H1 (cell line): ENCODE data around the gene GALNTL6. TPM values are rescaled to one million over a fixed set of nuclear protein-coding genes. Genes with fewer than 3 reads are reported as not detected.
"Not testable (repeated sequence)": the region's sequence is repeated elsewhere in the genome, so short reads cannot be mapped to it uniquely, and the experiment has no call there.

Source experiments
- CTCF ChIA-PET: fragments of 300-600 bp; sonication (Branson Sonifier 250); formaldehyde crosslinking; loops from one replicate; lab custom pipeline; 2021; ENCODE audit not compliant: partially characterized antibody; lab: Charles Lee
- POLR2A ChIA-PET: fragments of 300-600 bp; sonication (Branson Sonifier 250); formaldehyde crosslinking; loops from one replicate; lab custom pipeline; 2021; ENCODE audit warnings: inconsistent platforms; ENCODE audit not compliant: partially characterized antibody; lab: Charles Lee
- DNase-seq, 2 experiments: peaks; one replicate each; pipeline versions ENCODE4 v3.0.0 to v3.0.0-alpha.2; 2010 to 2022; ENCODE audit warnings: low spot score in 2 of 2, low read depth in 1 of 2, mixed read lengths in 1 of 2
- FAIRE-seq: peaks from 2 replicates; lab custom pipeline; 2011; peaks lifted over from hg19 to GRCh38; lab: Jason Lieb, UNC
- H2AFZ ChIP-seq: 2 replicates; pipeline ENCODE4 v1.8.1; 2012; ENCODE audit warnings: low read length, inconsistent platforms
- H2AK5ac ChIP-seq: 2 replicates; pipeline ENCODE4 v1.6.1; 2013; ENCODE audit warnings: low read depth, low read length
- H2BK120ac ChIP-seq: replicated peaks from 2 replicates; pipeline ENCODE3; 2013; ENCODE audit warnings: low read depth, low read length, inconsistent platforms
- H2BK12ac ChIP-seq: 2 replicates; pipeline ENCODE4 v1.6.1; 2013; ENCODE audit warnings: low read depth, low read length
- H2BK15ac ChIP-seq: 2 replicates; pipeline ENCODE4 v1.6.1; 2013; ENCODE audit warnings: low read length
- H2BK20ac ChIP-seq: 2 replicates; pipeline ENCODE4 v1.6.1; 2013; ENCODE audit warnings: low read length
- H2BK5ac ChIP-seq: 2 replicates; pipeline ENCODE4 v1.6.1; 2013; ENCODE audit warnings: low read depth, low read length
- H3K14ac ChIP-seq: 2 replicates; pipeline ENCODE4 v1.6.1; 2013; ENCODE audit warnings: inconsistent platforms; ENCODE audit not compliant: insufficient read length
- H3K18ac ChIP-seq: 2 replicates; pipeline ENCODE4 v1.6.1; 2013; ENCODE audit warnings: low read length; ENCODE audit errors: extremely low read depth
- H3K23ac ChIP-seq: 2 replicates; pipeline ENCODE4 v1.6.1; 2013; ENCODE audit warnings: inconsistent platforms; ENCODE audit not compliant: insufficient read length
- H3K23me2 ChIP-seq: 2 replicates; pipeline ENCODE4 v1.6.1; 2013; ENCODE audit warnings: low read depth, low read length
- H3K27ac ChIP-seq: 2 replicates; pipeline ENCODE4 v1.6.1; 2011; ENCODE audit warnings: low read depth, low read length, inconsistent platforms
- H3K27me3 ChIP-seq, 4 experiments: replicated peaks in 1 of 4; 1 replicate in 1 of 4; 2 replicates in 3 of 4; pipeline versions ENCODE4 v1.6.1 to v1.8.1; 2011 to 2013; ENCODE audit warnings: low read length in 3 of 4, mild to moderate bottlenecking in 3 of 4, inconsistent platforms in 2 of 4, mixed read lengths in 2 of 4, moderate library complexity in 1 of 4; ENCODE audit not compliant: control insufficient read depth in 3 of 4, insufficient read depth in 3 of 4; ENCODE audit errors: extremely low read depth in 1 of 4
- H3K36me3 ChIP-seq, 4 experiments: 2 replicates each; pipeline versions ENCODE4 v1.6.1 to v1.8.1; 2011 to 2013; ENCODE audit warnings: mild to moderate bottlenecking in 4 of 4, low read length in 3 of 4, moderate library complexity in 2 of 4, control low read depth in 1 of 4, inconsistent platforms in 1 of 4; ENCODE audit not compliant: insufficient read depth in 4 of 4, control insufficient read depth in 2 of 4
- H3K4ac ChIP-seq: replicated peaks from 2 replicates; pipeline ENCODE3; 2013; ENCODE audit warnings: low read length, low read depth, mixed read lengths, inconsistent platforms; ENCODE audit not compliant: insufficient read length
- H3K4me1 ChIP-seq, 4 experiments: replicated peaks in 1 of 4; 1 replicate in 1 of 4; 2 replicates in 3 of 4; pipeline versions ENCODE4 v1.6.1 to v1.8.1; 2011 to 2013; ENCODE audit warnings: low read length in 3 of 4, inconsistent platforms in 2 of 4, mixed read lengths in 1 of 4; ENCODE audit not compliant: insufficient read depth in 4 of 4, control insufficient read depth in 3 of 4
- H3K4me2 ChIP-seq, 2 experiments: 2 replicates each; pipeline versions ENCODE4 v1.6.1 to v1.8.1; 2011 to 2013; ENCODE audit warnings: low read depth in 2 of 2, low read length in 2 of 2, control low read depth in 1 of 2, inconsistent platforms in 1 of 2, mild to moderate bottlenecking in 1 of 2; ENCODE audit not compliant: insufficient read depth in 1 of 2
- H3K4me3 ChIP-seq, 4 experiments: fragments of 200-600, 300-600 bp in 1 of 4; sonication (generic), shearing (Covaris generic), sonication (Bioruptor Twin) in 1 of 4; 2 replicates each; pipeline versions ENCODE4 v1.5.1 to v1.8.1; 2011 to 2016; ENCODE audit warnings: low read length in 4 of 4, low read depth in 3 of 4, control low read depth in 2 of 4, inconsistent platforms in 2 of 4, mild to moderate bottlenecking in 2 of 4, mixed read lengths in 1 of 4, moderate library complexity in 1 of 4; ENCODE audit not compliant: insufficient read depth in 2 of 4; ENCODE audit errors: extremely low read depth in 1 of 4
- H3K56ac ChIP-seq: replicated peaks from 2 replicates; pipeline ENCODE3; 2013; ENCODE audit warnings: low read depth, mild to moderate bottlenecking, mixed read lengths, low read length, inconsistent platforms; ENCODE audit not compliant: insufficient read length
- H3K79me1 ChIP-seq: 2 replicates; pipeline ENCODE4 v1.6.1; 2013; ENCODE audit warnings: low read depth, low read length, control low read depth
- H3K79me2 ChIP-seq, 2 experiments: 2 replicates each; pipeline versions ENCODE4 v1.6.1 to v1.8.1; 2012 to 2013; ENCODE audit warnings: low read length in 2 of 2, mild to moderate bottlenecking in 2 of 2, inconsistent platforms in 1 of 2; ENCODE audit not compliant: insufficient read depth in 2 of 2, control insufficient read depth in 1 of 2
- H3K9ac ChIP-seq, 4 experiments: replicated peaks in 1 of 4; 1 replicate in 1 of 4; 2 replicates in 3 of 4; pipeline versions ENCODE4 v1.6.1 to v1.8.1; 2011 to 2013; ENCODE audit warnings: low read depth in 3 of 4, low read length in 3 of 4, control low read depth in 2 of 4, mild to moderate bottlenecking in 2 of 4, moderate library complexity in 2 of 4, inconsistent platforms in 1 of 4; ENCODE audit errors: extremely low read depth in 1 of 4
- H3K9me3 ChIP-seq, 2 experiments: 2 replicates each; pipeline versions ENCODE4 v1.6.1 to v1.8.1; 2012 to 2013; ENCODE audit warnings: mild to moderate bottlenecking in 2 of 2, moderate library complexity in 2 of 2, control low read depth in 1 of 2, inconsistent platforms in 1 of 2, low read depth in 1 of 2, low read length in 1 of 2, mixed read lengths in 1 of 2; ENCODE audit not compliant: insufficient read depth in 2 of 2
- H4K20me1 ChIP-seq, 2 experiments: replicated peaks in 1 of 2; 2 replicates each; pipeline versions ENCODE3 to v1.8.1; 2011 to 2013; ENCODE audit warnings: inconsistent platforms in 2 of 2, low read length in 2 of 2, mild to moderate bottlenecking in 1 of 2; ENCODE audit not compliant: insufficient read depth in 2 of 2, control insufficient read depth in 1 of 2
- H4K5ac ChIP-seq: 2 replicates; pipeline ENCODE4 v1.6.1; 2013; ENCODE audit warnings: low read length, low read depth, mixed read lengths, inconsistent platforms; ENCODE audit not compliant: insufficient read length
- H4K8ac ChIP-seq: 2 replicates; pipeline ENCODE4 v1.8.0; 2013; ENCODE audit warnings: mild to moderate bottlenecking, moderate library complexity, low read length, inconsistent platforms; ENCODE audit not compliant: insufficient read depth; ENCODE audit errors: extremely low read depth
- H4K91ac ChIP-seq: replicated peaks from 2 replicates; pipeline ENCODE3; 2013; ENCODE audit warnings: low read length, mixed read lengths, inconsistent platforms; ENCODE audit not compliant: insufficient read length
- WGBS, 2 experiments: shearing (Covaris generic) in 1 of 2; methylation state at CpG; one replicate each; pipeline versions ENCODE4 v1.1.6 to v1.1.7; 2013 to 2015; ENCODE audit warnings: low lambda C conversion rate in 2 of 2, mixed read lengths in 2 of 2, inconsistent platforms in 1 of 2, low coverage in 1 of 2, missing lambda C conversion rate in 1 of 2; ENCODE audit not compliant: insufficient replicate concordance in 2 of 2, insufficient coverage in 1 of 2, insufficient read length in 1 of 2; ENCODE audit errors: extremely low coverage in 1 of 2, missing lambda C conversion rate in 1 of 2; 5-methylcytosine and 5-hydroxymethylcytosine counted together
- polyA plus RNA-seq, 7 experiments: library from polyadenylated mRNA; depleted of rRNA in 3 of 7; stranded (reverse) in 5 of 7; unstranded in 2 of 7; fragments of >200 nt in 5 of 7; fragments of 200-250 nt in 2 of 7; gene quantifications; 1 replicate in 5 of 7; 2 replicates in 1 of 7; 4 replicates in 1 of 7; pipeline versions ENCODE4 v1.2.1 to v1.2.3, GENCODE V29; 2011 to 2013; ENCODE audit warnings: missing spikeins in 2 of 7, mixed read lengths in 2 of 7
- total RNA-seq: library from RNA; stranded (reverse); fragmentation: NEBNext Ultra II Directional; extraction: Animal tissue kit (Norgen Biotek cat#: 25700); gene quantifications from 2 replicates; pipeline ENCODE4 v1.2.1, GENCODE V29; 2021

The GALNTL6 gene
- total and polyA plus RNA-seq, 2 of the 8 experiments (the other 6 are each of a cell fraction or from before 2014, with no cell fraction given), result 0.03 to 0.32 TPM

DNA sequence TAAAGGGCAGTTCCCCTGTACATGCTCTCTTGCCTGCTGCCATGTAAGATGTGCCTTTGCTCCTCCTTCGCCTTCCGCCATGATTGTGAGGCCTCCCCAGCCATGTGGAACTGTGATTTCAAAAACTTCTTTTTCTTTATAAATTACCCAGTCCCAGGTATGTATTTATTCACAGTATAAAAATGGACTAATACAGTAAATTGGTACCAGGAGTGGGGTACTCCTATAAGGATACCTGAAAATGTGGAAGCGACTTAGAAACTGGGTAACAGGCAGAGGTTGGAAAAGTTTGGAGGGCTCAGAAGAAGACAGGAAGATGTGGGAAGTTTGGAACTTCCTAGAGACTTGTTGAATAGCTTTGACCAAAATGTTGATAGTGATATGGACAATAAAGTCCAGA lies 920.4 kb downstream of the GALNTL6 start:
- CTCF ChIA-PET, H3K4me3 ChIP-seq, H3K79me2 ChIP-seq, DNase-seq, H3K18ac ChIP-seq, POLR2A ChIA-PET, H4K8ac ChIP-seq, H3K9ac ChIP-seq, H3K23ac ChIP-seq, H3K56ac ChIP-seq, H3K36me3 ChIP-seq, H3K27me3 ChIP-seq, H4K5ac ChIP-seq, H2BK12ac ChIP-seq, H4K91ac ChIP-seq, H3K4me1 ChIP-seq, H2BK120ac ChIP-seq, H2BK5ac ChIP-seq, H2AK5ac ChIP-seq, H3K23me2 ChIP-seq, H2BK20ac ChIP-seq, H4K20me1 ChIP-seq, H3K14ac ChIP-seq, H3K79me1 ChIP-seq, H2BK15ac ChIP-seq, H3K4me2 ChIP-seq, FAIRE-seq, H2AFZ ChIP-seq, H3K27ac ChIP-seq, H3K4ac ChIP-seq: not testable (repeated sequence)
- peaks cover 24% of the 10 kb centered on the region in 2 experiments for H3K9me3 ChIP-seq
- 77% methylated on average over 3 of the region's 3 CpGs; no CpG with 5 or more reads in 1 of the 2 experiments for WGBS, 2 experiments
